CD8-positive, alpha-beta memory T cell (primary cell): ENCODE results near the gene NONO. TPM values are rescaled to one million over a fixed set of nuclear protein-coding genes. Genes with fewer than 3 reads are reported as not detected.
"Not testable (repeated sequence)": the region's sequence is repeated elsewhere in the genome, so short reads cannot be mapped to it uniquely, and the experiment has no call there.

Source experiments
- CTCF ChIA-PET: fragments of 350-600 bp; sonication (Branson Sonifier 250); formaldehyde crosslinking; loops from one replicate; lab custom pipeline; 2021; ENCODE audit warnings: antibody characterized with exemption; lab: Charles Lee
- POLR2A ChIA-PET: fragments of 350-600 bp; sonication (Branson Sonifier 250); formaldehyde crosslinking; loops from one replicate; lab custom pipeline; 2021; ENCODE audit warnings: antibody characterized with exemption; lab: Charles Lee
- DNase-seq, 5 donors: peaks; one replicate each; pipeline versions ENCODE4 v3.0.0 to v3.0.0-alpha.2; 2020 to 2022; ENCODE audit warnings: mixed read lengths in 1 of 5
- H3K27ac ChIP-seq: one replicate; pipeline ENCODE4 v1.7.0; 2013; ENCODE audit warnings: low read depth, mild to moderate bottlenecking, low read length, moderate library complexity
- H3K27me3 ChIP-seq: 2 replicates; pipeline ENCODE4 v1.7.0; 2013; ENCODE audit warnings: low read length, mild to moderate bottlenecking; ENCODE audit not compliant: insufficient read depth, poor library complexity, severe bottlenecking
- H3K36me3 ChIP-seq: 2 replicates; pipeline ENCODE4 v1.7.0; 2013; ENCODE audit warnings: mild to moderate bottlenecking, low read length, moderate library complexity; ENCODE audit not compliant: insufficient read depth
- H3K4me1 ChIP-seq: 2 replicates; pipeline ENCODE4 v1.7.0; 2013; ENCODE audit warnings: mild to moderate bottlenecking, low read length, moderate library complexity; ENCODE audit not compliant: insufficient read depth
- H3K4me3 ChIP-seq: 2 replicates; pipeline ENCODE4 v1.7.0; 2013; ENCODE audit warnings: mild to moderate bottlenecking, low read length
- H3K9me3 ChIP-seq: 2 replicates; pipeline ENCODE4 v1.7.0; 2013; ENCODE audit warnings: mild to moderate bottlenecking, low read length
- H3K27ac Mint-ChIP-seq, 8 donors: one replicate each; pipeline ENCODE4 v1.8.0; 2020 to 2021; ENCODE audit warnings: mixed read lengths in 8 of 8, mild to moderate bottlenecking in 6 of 8, inconsistent platforms in 3 of 8, moderate library complexity in 3 of 8
- H3K27me3 Mint-ChIP-seq, 2 donors: one replicate each; pipeline ENCODE4 v1.8.0; 2020 to 2021; ENCODE audit warnings: mixed read lengths in 2 of 2, mild to moderate bottlenecking in 1 of 2, moderate library complexity in 1 of 2
- H3K36me3 Mint-ChIP-seq, 3 donors: one replicate each; pipeline ENCODE4 v1.8.0; 2020 to 2021; ENCODE audit warnings: mixed read lengths in 3 of 3, inconsistent platforms in 1 of 3, mild to moderate bottlenecking in 1 of 3
- H3K4me1 Mint-ChIP-seq, 3 donors: one replicate each; pipeline ENCODE4 v1.8.0; 2020 to 2021; ENCODE audit warnings: mixed read lengths in 3 of 3, inconsistent platforms in 1 of 3, mild to moderate bottlenecking in 1 of 3
- H3K4me3 Mint-ChIP-seq, 7 donors: one replicate each; pipeline ENCODE4 v1.8.0; 2020 to 2021; ENCODE audit warnings: mixed read lengths in 7 of 7, mild to moderate bottlenecking in 6 of 7, moderate library complexity in 4 of 7, inconsistent platforms in 2 of 7
- H3K9me3 Mint-ChIP-seq, 5 donors: one replicate each; pipeline ENCODE4 v1.8.0; 2020 to 2022; ENCODE audit warnings: mixed read lengths in 5 of 5, mild to moderate bottlenecking in 3 of 5, moderate library complexity in 2 of 5, inconsistent platforms in 1 of 5
- polyA plus RNA-seq: library from polyadenylated mRNA; unstranded; fragments of 300-500 nt; fragmentation: Illumina TruSeq; gene quantifications from one replicate; pipeline ENCODE4 v1.2.3, GENCODE V29; 2021
- total RNA-seq, 2 experiments: library from RNA; stranded (reverse); gene quantifications; one replicate each; pipeline ENCODE4 v1.2.3, GENCODE V29; 2021

NONO gene
- total and polyA plus RNA-seq, 3 experiments from 2014 or later, result 170 to 542 (median 532) TPM

DNA sequence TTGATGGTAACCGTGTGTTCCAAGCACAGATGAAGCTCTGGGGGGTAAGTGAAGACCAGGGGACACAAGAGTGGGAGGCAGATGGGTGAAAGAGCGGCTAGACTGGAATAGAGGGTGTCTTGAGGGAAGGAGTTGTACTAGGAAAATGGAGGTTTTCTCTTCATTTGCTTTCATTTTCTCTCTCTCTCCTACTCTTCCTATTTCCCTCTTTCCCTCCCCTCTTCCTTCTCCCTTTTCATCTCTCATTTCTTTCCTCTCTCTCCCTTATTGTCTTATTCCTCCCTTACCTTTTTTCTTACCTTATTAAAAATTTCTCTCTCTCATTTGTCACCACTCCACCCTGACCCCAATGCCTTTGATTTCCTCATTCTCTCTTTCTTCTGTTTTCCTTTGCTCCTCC, 21.1 kb downstream of the NONO start:
- peaks cover 0 to 6% of the 10 kb centered on the region in 2 donors for H3K27me3 Mint-ChIP-seq
- H3K4me3 ChIP-seq, result no peak overlapping the region
- peaks cover 0 to 6% (median 6%) of the 10 kb centered on the region in 3 donors for H3K4me1 Mint-ChIP-seq
- no peaks in the 10 kb centered on the region for H3K9me3 ChIP-seq
- H3K36me3 ChIP-seq, result no peaks in the 10 kb centered on the region
- H3K36me3 Mint-ChIP-seq, result peaks cover 4 to 31% (median 4%) of the 10 kb centered on the region in 3 donors
- H3K27ac ChIP-seq, result no peak overlapping the region
- no peaks in the 10 kb centered on the region for H3K27me3 ChIP-seq
- peak overlapping the region in 3 of 8 donors; percentile 3 to 56 (median 3) for H3K27ac Mint-ChIP-seq
- no peaks in the 10 kb centered on the region for H3K9me3 Mint-ChIP-seq
- no peak overlapping the region for H3K4me3 Mint-ChIP-seq
- DNase-seq, result no peak
- ChIA-PET POLR2A (no interaction called here), CTCF (no interaction called here)
- no peaks in the 10 kb centered on the region for H3K4me1 ChIP-seq

DNA sequence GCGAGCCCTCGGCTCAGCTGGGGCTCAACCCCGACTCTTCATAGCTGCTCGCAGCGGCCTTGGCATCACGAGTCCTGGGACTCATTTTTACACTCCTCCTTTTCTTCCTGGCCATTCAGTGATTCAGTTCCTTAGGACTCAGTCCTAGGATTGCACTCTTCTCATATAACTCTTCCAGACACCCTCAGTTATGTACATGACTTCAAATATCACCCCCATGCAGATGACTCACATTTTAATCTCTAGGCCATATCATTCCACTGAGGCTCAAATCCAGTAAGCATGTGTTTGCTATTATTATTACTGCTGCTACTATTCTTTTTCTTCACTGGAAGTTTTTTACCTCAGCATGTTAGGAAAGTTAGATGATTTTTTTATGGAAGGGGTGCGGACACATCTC, 32.5 kb downstream of the NONO start:
- Histone ChIP-seq H3K4me3 (no peak overlapping the region), H3K27me3 (no peaks in the 10 kb centered on the region), H3K4me1 (no peaks in the 10 kb centered on the region), H3K9me3 (no peaks in the 10 kb centered on the region), H3K27ac (no peak overlapping the region), H3K36me3 (no peaks in the 10 kb centered on the region)
- Mint-ChIP-seq H3K4me1 (no peaks in the 10 kb centered on the region), H3K27me3 (peaks cover 0 to 1% of the 10 kb centered on the region in 2 donors), H3K27ac (no peak overlapping the region), H3K36me3 (peaks cover 0 to 3% (median 0%) of the 10 kb centered on the region in 3 donors), H3K4me3 (no peak overlapping the region), H3K9me3 (no peaks in the 10 kb centered on the region)
- ChIA-PET CTCF (no interaction called here), POLR2A (no interaction called here)
- DNase-seq, result no peak

DNA sequence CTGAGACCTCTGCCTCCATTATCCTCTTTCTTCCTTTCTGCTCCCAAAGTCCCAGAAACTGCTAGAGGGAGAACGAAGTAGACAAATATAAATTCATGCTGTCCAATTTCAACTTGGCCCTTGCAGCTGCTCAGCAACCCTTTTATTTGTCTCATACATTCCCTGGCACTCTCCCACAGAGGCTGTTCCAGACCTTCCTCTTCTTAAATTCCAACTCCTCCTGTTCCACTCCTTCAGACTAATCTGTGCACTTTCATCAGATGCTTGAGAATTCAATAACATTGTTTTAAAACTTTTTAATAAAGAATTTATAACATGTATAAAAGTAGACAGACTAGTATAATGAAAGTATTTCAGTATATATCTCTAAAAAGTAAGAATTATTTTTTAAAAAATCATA, 33.5 kb downstream of the NONO start:
- H3K4me3 ChIP-seq, H3K9me3 ChIP-seq, H3K27ac ChIP-seq, DNase-seq, H3K27ac Mint-ChIP-seq, H3K36me3 ChIP-seq, H3K27me3 Mint-ChIP-seq, H3K4me1 ChIP-seq, POLR2A ChIA-PET, H3K9me3 Mint-ChIP-seq, H3K4me1 Mint-ChIP-seq, H3K36me3 Mint-ChIP-seq, H3K4me3 Mint-ChIP-seq, CTCF ChIA-PET, H3K27me3 ChIP-seq: not testable (repeated sequence)

DNA sequence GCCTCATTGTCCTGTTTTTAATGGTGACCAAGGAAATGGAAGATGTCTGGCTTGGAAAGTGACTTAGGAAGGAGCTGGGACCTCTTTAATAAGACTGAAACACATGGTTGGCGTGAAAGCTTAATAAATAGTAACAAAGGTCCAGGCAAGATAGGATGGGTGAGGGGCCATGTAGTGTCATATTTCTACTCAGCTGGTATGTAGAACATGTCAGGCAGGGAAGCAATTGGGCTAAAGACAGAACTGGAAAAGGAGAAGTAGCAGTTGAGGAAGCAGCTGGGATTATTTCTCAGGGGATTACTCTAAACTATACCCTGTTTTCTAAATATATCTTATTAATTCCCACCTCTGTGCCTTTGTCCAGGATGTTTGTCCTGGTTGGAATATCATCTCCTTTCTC, 36.7 kb downstream of the NONO start:
- peaks cover 0 to 1% of the 10 kb centered on the region in 2 donors for H3K27me3 Mint-ChIP-seq
- H3K4me3 ChIP-seq, result no peak overlapping the region
- DNase-seq, result no peak
- no peaks in the 10 kb centered on the region for H3K9me3 ChIP-seq
- H3K4me3 Mint-ChIP-seq, result no peak overlapping the region
- H3K9me3 Mint-ChIP-seq, result peaks cover 0 to 3% (median 0%) of the 10 kb centered on the region in 5 donors
- H3K36me3 Mint-ChIP-seq, result peaks cover 2 to 5% (median 4%) of the 10 kb centered on the region in 3 donors
- no peaks in the 10 kb centered on the region for H3K36me3 ChIP-seq
- no peak overlapping the region for H3K27ac ChIP-seq
- no peaks in the 10 kb centered on the region for H3K4me1 ChIP-seq
- H3K27ac Mint-ChIP-seq, result no peak overlapping the region
- POLR2A ChIA-PET, result no interaction called here
- H3K4me1 Mint-ChIP-seq, result no peaks in the 10 kb centered on the region
- CTCF ChIA-PET, result no interaction called here
- H3K27me3 ChIP-seq, result no peaks in the 10 kb centered on the region

DNA sequence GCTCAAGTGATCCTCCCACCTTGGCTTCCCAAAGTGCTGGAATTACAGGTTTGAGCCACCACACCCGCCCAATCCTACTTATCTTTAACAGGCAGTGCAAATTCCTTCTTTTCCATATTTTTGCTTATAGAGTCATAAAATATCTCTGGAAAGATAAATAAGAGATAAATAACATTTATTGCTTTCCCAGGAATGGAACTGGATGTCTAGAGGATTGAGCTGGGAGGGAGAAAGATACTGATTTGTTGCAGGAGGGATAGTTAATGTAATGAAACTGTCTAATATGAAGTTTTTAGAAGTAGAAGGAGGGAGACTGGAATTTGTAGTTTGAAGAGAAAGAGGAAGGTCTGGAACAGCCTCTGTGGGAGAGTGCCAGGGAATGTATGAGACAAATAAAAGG, 38.3 kb downstream of the NONO start:
- Mint-ChIP-seq H3K4me3 (no peak overlapping the region), H3K9me3 (peaks cover 0 to 6% (median 5%) of the 10 kb centered on the region in 5 donors), H3K27me3 (peaks cover 0 to 1% of the 10 kb centered on the region in 2 donors), H3K27ac (no peak overlapping the region), H3K4me1 (no peaks in the 10 kb centered on the region), H3K36me3 (peaks cover 2 to 7% (median 6%) of the 10 kb centered on the region in 3 donors)
- no peaks in the 10 kb centered on the region for H3K27me3 ChIP-seq
- POLR2A ChIA-PET, result no interaction called here
- H3K27ac ChIP-seq, result no peak overlapping the region
- no peaks in the 10 kb centered on the region for H3K9me3 ChIP-seq
- H3K4me3 ChIP-seq, result no peak overlapping the region
- no peaks in the 10 kb centered on the region for H3K4me1 ChIP-seq
- no peaks in the 10 kb centered on the region for H3K36me3 ChIP-seq
- DNase-seq, result no peak
- CTCF ChIA-PET, result no interaction called here

DNA sequence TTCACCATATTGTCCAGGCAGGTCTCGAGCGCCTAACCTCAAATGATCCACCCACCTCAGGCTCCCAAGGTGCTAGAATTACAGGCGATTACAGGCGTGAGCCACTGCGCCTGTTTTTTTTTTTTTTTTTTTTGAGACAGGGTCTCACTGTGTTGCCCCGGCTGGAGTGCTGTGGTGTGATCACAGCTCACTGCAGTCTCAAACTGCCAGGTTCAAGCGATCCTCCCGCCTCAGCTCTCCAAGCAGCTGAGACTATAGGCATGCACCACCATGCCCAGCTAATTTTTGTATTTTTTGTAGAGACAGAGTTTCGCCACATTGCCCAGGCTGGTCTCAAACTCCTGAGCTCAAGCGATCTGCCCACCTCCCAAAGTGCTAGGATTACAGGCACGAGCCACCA, 41.0 kb downstream of the NONO start:
- CTCF ChIA-PET, result interaction anchor here (0.7 kb wide), 1 partner anchor 185 kb away, joined by 3 read pairs; no protein-coding TSS in a partner anchor
- H3K36me3 Mint-ChIP-seq, H3K27me3 ChIP-seq, DNase-seq, H3K4me1 Mint-ChIP-seq, H3K4me3 Mint-ChIP-seq, H3K4me3 ChIP-seq, H3K27ac ChIP-seq, H3K27me3 Mint-ChIP-seq, H3K9me3 ChIP-seq, POLR2A ChIA-PET, H3K9me3 Mint-ChIP-seq, H3K4me1 ChIP-seq, H3K36me3 ChIP-seq: not testable (repeated sequence)
- H3K27ac Mint-ChIP-seq, result peak overlapping the region in 1 of 8 donors; percentile 58

DNA sequence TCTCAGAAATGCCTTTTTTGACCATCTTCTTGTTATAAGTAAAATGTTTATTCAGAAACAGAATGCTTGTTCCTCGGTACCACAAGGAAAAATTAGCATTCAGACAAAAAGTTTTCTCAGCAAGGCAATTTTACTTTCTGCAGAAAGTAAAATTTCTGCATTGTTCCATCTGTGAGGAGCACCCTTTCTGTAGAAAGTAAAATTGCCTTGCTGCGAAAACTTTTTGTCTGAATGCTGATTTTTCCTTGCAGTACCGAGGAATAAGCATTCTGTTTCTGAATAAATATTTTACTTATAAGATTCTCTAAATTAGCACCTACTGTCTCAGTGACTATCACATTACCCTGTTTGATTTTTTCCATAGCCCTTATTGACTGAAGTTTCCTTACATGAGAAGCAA, 43.0 kb downstream of the NONO start:
- Mint-ChIP-seq H3K27ac (no peak overlapping the region), H3K9me3 (peaks cover 0 to 10% (median 10%) of the 10 kb centered on the region in 5 donors), H3K36me3 (peaks cover 2 to 10% (median 8%) of the 10 kb centered on the region in 3 donors), H3K4me1 (no peaks in the 10 kb centered on the region), H3K4me3 (no peak overlapping the region), H3K27me3 (peaks cover 0 to 1% of the 10 kb centered on the region in 2 donors)
- no peaks in the 10 kb centered on the region for H3K9me3 ChIP-seq
- CTCF ChIA-PET, result no interaction called here
- POLR2A ChIA-PET, result no interaction called here
- DNase-seq, result no peak
- H3K36me3 ChIP-seq, result no peaks in the 10 kb centered on the region
- H3K27me3 ChIP-seq, result no peaks in the 10 kb centered on the region
- no peak overlapping the region for H3K4me3 ChIP-seq
- no peaks in the 10 kb centered on the region for H3K4me1 ChIP-seq
- no peak overlapping the region for H3K27ac ChIP-seq

DNA sequence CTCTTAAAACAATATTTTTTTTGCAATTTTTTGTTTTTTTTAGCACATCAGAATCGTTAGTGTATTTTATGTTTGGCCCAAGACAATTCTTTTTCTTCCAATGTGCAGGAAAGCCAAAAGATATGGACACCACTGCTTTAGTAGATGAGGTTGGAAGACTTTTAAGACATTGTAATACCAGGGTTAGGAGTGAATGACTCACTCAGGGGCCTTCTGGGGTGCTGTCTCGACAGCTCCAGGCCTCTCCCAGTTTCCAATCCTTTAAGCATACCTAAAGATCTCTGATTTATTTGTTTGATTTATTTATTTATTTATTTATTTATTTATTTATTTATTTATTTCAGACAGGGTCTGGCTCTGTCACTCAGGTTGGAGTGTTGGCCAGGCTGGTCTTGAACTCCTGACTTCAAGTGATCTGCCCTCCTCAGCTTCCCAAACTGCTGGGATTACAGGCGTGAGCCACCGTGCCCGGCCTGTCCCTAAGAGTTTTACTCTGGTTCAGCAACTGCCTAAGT, 65.8 kb downstream of the NONO start:
- H3K36me3 Mint-ChIP-seq, H3K27me3 Mint-ChIP-seq, H3K27ac Mint-ChIP-seq, H3K4me1 Mint-ChIP-seq, H3K4me3 Mint-ChIP-seq, H3K27me3 ChIP-seq, H3K9me3 ChIP-seq, H3K27ac ChIP-seq, H3K4me1 ChIP-seq, CTCF ChIA-PET, DNase-seq, POLR2A ChIA-PET, H3K4me3 ChIP-seq, H3K9me3 Mint-ChIP-seq, H3K36me3 ChIP-seq: not testable (repeated sequence)

DNA sequence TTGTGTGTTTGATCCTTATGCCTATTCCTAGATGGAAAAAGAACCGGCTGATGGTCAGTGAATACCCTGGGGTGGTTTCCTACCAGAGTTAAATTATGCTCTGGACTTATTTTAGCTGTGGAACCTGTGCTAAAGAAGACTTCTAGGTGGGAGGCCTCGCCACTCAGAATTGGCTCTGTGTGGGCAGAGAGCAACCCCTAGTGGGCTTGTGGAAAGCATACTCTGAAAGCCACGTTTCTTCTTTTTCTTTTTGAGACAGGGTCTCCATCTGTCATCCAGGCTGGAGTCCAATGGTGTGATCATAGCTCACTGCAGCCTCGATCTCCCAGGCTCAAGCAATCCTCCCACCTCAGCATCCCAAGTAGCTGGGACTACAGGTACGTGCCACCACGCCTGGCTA, 66.4 kb downstream of the NONO start:
- H3K9me3 ChIP-seq, H3K4me1 ChIP-seq, H3K36me3 Mint-ChIP-seq, H3K27ac Mint-ChIP-seq, CTCF ChIA-PET, POLR2A ChIA-PET, H3K36me3 ChIP-seq, DNase-seq, H3K4me3 Mint-ChIP-seq, H3K9me3 Mint-ChIP-seq, H3K4me1 Mint-ChIP-seq, H3K4me3 ChIP-seq, H3K27me3 ChIP-seq, H3K27ac ChIP-seq, H3K27me3 Mint-ChIP-seq: not testable (repeated sequence)
